HepG2 (cell line): ENCODE measurements around the gene ISY1. TPM values are rescaled to one million over a fixed set of nuclear protein-coding genes. Genes with fewer than 3 reads are reported as not detected.

Experiments
- ARID4A ChIP-seq: sonication (generic); formaldehyde crosslinking; IDR thresholded peaks from 2 replicates; pipeline ENCODE4 v1.5.0; 2020; ENCODE audit warnings: mild to moderate bottlenecking, missing genetic modification reagents, borderline replicate concordance
- CHD4 ChIP-seq: fragments of 200-600 bp; sonication (generic); IDR thresholded peaks from 2 replicates; pipeline ENCODE4 v1.7.0; 2017; ENCODE audit warnings: mild to moderate bottlenecking, low read length, borderline replicate concordance
- DDIT3 ChIP-seq: sonication (generic); formaldehyde crosslinking; IDR thresholded peaks from 2 replicates; pipeline ENCODE4 v1.4.0; 2020; ENCODE audit warnings: mild to moderate bottlenecking, missing genetic modification reagents
- HES4 ChIP-seq: sonication (generic); formaldehyde crosslinking; IDR thresholded peaks from 2 replicates; pipeline ENCODE4 v1.9.0; 2021; ENCODE audit warnings: mild to moderate bottlenecking, missing genetic modification reagents, borderline replicate concordance
- HHEX ChIP-seq: IDR thresholded peaks from 2 replicates; pipeline ENCODE4 v1.6.1; 2016; ENCODE audit warnings: control low read depth
- KDM5A ChIP-seq: fragments of 200-600 bp; sonication (generic); IDR thresholded peaks from 2 replicates; pipeline ENCODE4 v1.7.0; 2018; ENCODE audit warnings: antibody characterized with exemption, mild to moderate bottlenecking, low read length, borderline replicate concordance
- KLF11 ChIP-seq: IDR thresholded peaks from 2 replicates; pipeline ENCODE4 v1.6.1; 2016; ENCODE audit warnings: missing compliant biosample characterization
- KLF9 ChIP-seq: IDR thresholded peaks from 2 replicates; pipeline ENCODE4 v1.6.1; 2016; ENCODE audit warnings: low read depth
- LCORL ChIP-seq, 2 experiments: fragments of 450-650 bp in 1 of 2; sonication (generic) in 1 of 2; formaldehyde crosslinking in 1 of 2; IDR thresholded peaks; 2 replicates each; pipeline versions ENCODE4 v1.5.0 to v1.6.1; 2017 to 2020; ENCODE audit warnings: antibody characterized with exemption in 1 of 2, missing genetic modification reagents in 1 of 2
- TAF15 ChIP-seq: fragments of 200-400 bp; formaldehyde crosslinking; IDR thresholded peaks from one replicate; pipeline ENCODE4 v1.6.1; 2018; ENCODE audit warnings: mild to moderate bottlenecking, low read depth, low read length; ENCODE audit not compliant: poor library complexity, severe bottlenecking
- TARDBP ChIP-seq: sonication (generic); formaldehyde crosslinking; IDR thresholded peaks from 2 replicates; pipeline ENCODE4 v1.8.0; 2022; ENCODE audit warnings: mild to moderate bottlenecking, missing genetic modification reagents
- ZFP37 ChIP-seq: sonication (generic); formaldehyde crosslinking; IDR thresholded peaks from 2 replicates; pipeline ENCODE4 v1.4.0; 2020; ENCODE audit warnings: missing genetic modification reagents, borderline replicate concordance
- ZMYM2 ChIP-seq: sonication (generic); formaldehyde crosslinking; IDR thresholded peaks from 2 replicates; pipeline ENCODE4 v1.8.0; 2022; ENCODE audit warnings: mild to moderate bottlenecking, missing genetic modification reagents
- ZNF235 ChIP-seq: sonication (generic); formaldehyde crosslinking; IDR thresholded peaks from 2 replicates; pipeline ENCODE4 v1.8.1; 2023; ENCODE audit warnings: mild to moderate bottlenecking, missing genetic modification reagents, borderline replicate concordance
- ZNF24 ChIP-seq: fragments of 450-650 bp; IDR thresholded peaks from 2 replicates; pipeline ENCODE4 v1.6.1; 2017; ENCODE audit warnings: antibody characterized with exemption, mild to moderate bottlenecking
- ZNF331 ChIP-seq: sonication (generic); formaldehyde crosslinking; IDR thresholded peaks from 2 replicates; pipeline ENCODE4 v1.4.0; 2020; ENCODE audit warnings: missing genetic modification reagents
- ZNF343 ChIP-seq: sonication (generic); formaldehyde crosslinking; IDR thresholded peaks from 2 replicates; pipeline ENCODE4 v1.4.0; 2020; ENCODE audit warnings: mild to moderate bottlenecking, missing genetic modification reagents
- ZNF362 ChIP-seq: sonication (generic); formaldehyde crosslinking; IDR thresholded peaks from 2 replicates; pipeline ENCODE4 v1.4.0; 2020; ENCODE audit warnings: missing genetic modification reagents, mild to moderate bottlenecking, borderline replicate concordance
- ZNF501 ChIP-seq: sonication (generic); formaldehyde crosslinking; IDR thresholded peaks from 2 replicates; pipeline ENCODE4 v1.5.1; 2020; ENCODE audit warnings: mild to moderate bottlenecking, moderate library complexity, missing genetic modification reagents
- ZNF557 ChIP-seq: sonication (generic); formaldehyde crosslinking; IDR thresholded peaks from 2 replicates; pipeline ENCODE4 v1.4.0; 2020; ENCODE audit warnings: missing genetic modification reagents
- ZNF569 ChIP-seq: sonication (generic); formaldehyde crosslinking; IDR thresholded peaks from 2 replicates; pipeline ENCODE4 v1.5.0; 2020; ENCODE audit warnings: mild to moderate bottlenecking, missing genetic modification reagents, moderate library complexity, borderline replicate concordance
- ZNF598 ChIP-seq: sonication (generic); formaldehyde crosslinking; IDR thresholded peaks from 2 replicates; pipeline ENCODE4 v1.5.1; 2020; ENCODE audit warnings: mild to moderate bottlenecking, missing genetic modification reagents, borderline replicate concordance
- ZNF747 ChIP-seq: sonication (generic); formaldehyde crosslinking; IDR thresholded peaks from 2 replicates; pipeline ENCODE4 v1.8.1; 2023; ENCODE audit warnings: missing genetic modification reagents, mild to moderate bottlenecking, borderline replicate concordance
- ZNF75D ChIP-seq: sonication (generic); formaldehyde crosslinking; IDR thresholded peaks from 2 replicates; pipeline ENCODE4 v1.8.1; 2023; ENCODE audit warnings: missing genetic modification reagents, mild to moderate bottlenecking, borderline replicate concordance
- ZNF782 ChIP-seq: sonication (generic); formaldehyde crosslinking; IDR thresholded peaks from 2 replicates; pipeline ENCODE4 v1.4.0; 2020; ENCODE audit warnings: missing genetic modification reagents, mild to moderate bottlenecking, borderline replicate concordance
- ZNF788 ChIP-seq: sonication (generic); formaldehyde crosslinking; IDR thresholded peaks from 2 replicates; pipeline ENCODE4 v1.5.0; 2020; ENCODE audit warnings: mild to moderate bottlenecking, missing genetic modification reagents, borderline replicate concordance
- polyA plus RNA-seq, 8 experiments: library from polyadenylated mRNA; depleted of rRNA in 3 of 8; stranded (reverse) in 7 of 8; unstranded in 1 of 8; fragments of >200 nt; fragmentation: Illumina TruSeq in 4 of 8; extraction: Trizol in 4 of 8; gene quantifications; 2 replicates each; pipeline versions ENCODE4 v1.2.1 to v1.2.3, GENCODE V29; 2011 to 2016; ENCODE audit warnings: low read depth in 4 of 8, missing spikeins in 1 of 8, mixed read lengths in 1 of 8; ENCODE audit not compliant: insufficient read depth in 1 of 8
- total RNA-seq, 5 experiments: library from RNA; depleted of rRNA; stranded (reverse); fragments of >200 nt; fragmentation: Illumina TruSeq; extraction: Trizol; gene quantifications; 2 replicates each; pipeline ENCODE4 v1.2.3, GENCODE V29; 2016; ENCODE audit warnings: low read depth in 1 of 5

The ISY1 gene
- total and polyA plus RNA-seq, 2 of the 13 experiments (the other 11 are each of a cell fraction or from before 2014, with no cell fraction given): 21.0 to 39.1 TPM

- TF ChIP-seq ZNF362 (CRISPR knock-in tag): no peak
- peak; percentile 68; the same call in 1 of the 2 replicates for TF ChIP-seq ZNF788 (CRISPR knock-in tag)
- TF ChIP-seq ZNF75D: no peak
- TF ChIP-seq LCORL (IDR thresholded peaks at IDR 0.05): no peak
- TF ChIP-seq LCORL (CRISPR knock-in tag; IDR thresholded peaks at IDR 0.05): peak; percentile 89
- TF ChIP-seq TARDBP: no peak
- TF ChIP-seq ZNF331 (CRISPR knock-in tag): peak; percentile 67; the same call in 1 of the 2 replicates
- TF ChIP-seq ZNF598: no peak
- TF ChIP-seq HES4 (CRISPR knock-in tag): no peak
- no peak for TF ChIP-seq TAF15
- no peak for TF ChIP-seq KLF11 (CRISPR knock-in tag)
- no peak for TF ChIP-seq ZNF343
- TF ChIP-seq KLF9 (CRISPR knock-in tag): no peak
- 0 out of 2 replicates have a peak, but pooled peaks have one; percentile 12 for TF ChIP-seq ZNF501
- TF ChIP-seq CHD4: no peak
- peak; percentile 54; the same call in 1 of the 2 replicates for TF ChIP-seq ZNF557 (CRISPR knock-in tag)
- no peak for TF ChIP-seq ZNF782
- no peak for TF ChIP-seq ZNF24
- no peak for TF ChIP-seq ZMYM2 (CRISPR knock-in tag)
- TF ChIP-seq ARID4A: peak; percentile 26; the same call in 1 of the 2 replicates
- TF ChIP-seq DDIT3 (CRISPR knock-in tag): no peak
- no peak for TF ChIP-seq ZNF747 (CRISPR knock-in tag)
- TF ChIP-seq ZFP37 (CRISPR knock-in tag): no peak
- TF ChIP-seq ZNF569 (CRISPR knock-in tag): no peak
- TF ChIP-seq HHEX: no peak
- TF ChIP-seq KDM5A: no peak
- TF ChIP-seq ZNF235 (CRISPR knock-in tag): no peak
These were observed 37.4 kb downstream of the ISY1 start (continued) for GRCh38 chr3:129123314-129124060.
